Gastrocnemius medialis (tissue), 4 donors: ENCODE data around the gene PALLD.

ENCODE experiments used
- CTCF ChIP-seq, 5 experiments: fragments of 450-650 bp in 3 of 5; fragments of 200-600 bp in 2 of 5; sonication (generic) in 2 of 5; IDR thresholded peaks in 4 of 5; conservative IDR thresholded peaks in 1 of 5; 1 replicate in 4 of 5; 2 replicates in 1 of 5; pipeline ENCODE4 v1.5.1; 2016 to 2019; ENCODE audit warnings: antibody characterized with exemption in 5 of 5, mild to moderate bottlenecking in 3 of 5, moderate library complexity in 3 of 5
- POLR2A ChIP-seq, 2 donors: fragments of 450-650 bp; IDR thresholded peaks; one replicate each; pipeline ENCODE4 v1.6.1; 2017; ENCODE audit warnings: antibody characterized with exemption in 2 of 2, mild to moderate bottlenecking in 2 of 2, moderate library complexity in 2 of 2

- TF ChIP-seq POLR2A (IDR thresholded peaks at IDR 0.05) (no peak), CTCF (IDR thresholded peaks at IDR 0.05 in 4 of 5, conservative IDR thresholded peaks at IDR 0.05 in 1 of 5) (no peak)
Measured at GRCh38 chr4:168771251-168771650, 274.4 kb downstream of the PALLD start.
